H9 (cell line): ENCODE measurements around the gene DGUOK. TPM values are rescaled to one million over a fixed set of nuclear protein-coding genes. Genes with fewer than 3 reads are reported as not detected.

ENCODE experiments used
- DNase-seq: peaks from one replicate; pipeline ENCODE4 v3.0.0-alpha.2; 2017
- H2AFZ ChIP-seq: one replicate; pipeline ENCODE4 v1.6.1; 2013; ENCODE audit warnings: mild to moderate bottlenecking, low read length, control low read depth, moderate library complexity
- H2AK5ac ChIP-seq: 2 replicates; pipeline ENCODE4 v1.6.1; 2013; ENCODE audit warnings: low read length, control low read depth, mixed read lengths; ENCODE audit not compliant: insufficient read length
- H2BK120ac ChIP-seq: one replicate; pipeline ENCODE4 v1.6.1; 2013; ENCODE audit warnings: low read depth, mild to moderate bottlenecking, low read length, control low read depth, inconsistent platforms; ENCODE audit not compliant: poor library complexity, severe bottlenecking
- H2BK12ac ChIP-seq: 2 replicates; pipeline ENCODE4 v1.6.1; 2013; ENCODE audit warnings: low read length, control low read depth, mixed read lengths, low read depth; ENCODE audit not compliant: insufficient read length
- H2BK15ac ChIP-seq: 2 replicates; pipeline ENCODE4 v1.6.1; 2013; ENCODE audit warnings: low read depth, low read length, control low read depth
- H2BK20ac ChIP-seq: one replicate; pipeline ENCODE4 v1.6.1; 2013; ENCODE audit warnings: low read depth, mild to moderate bottlenecking, low read length, control low read depth, inconsistent platforms; ENCODE audit not compliant: poor library complexity, severe bottlenecking
- H2BK5ac ChIP-seq: 2 replicates; pipeline ENCODE4 v1.6.1; 2013; ENCODE audit warnings: low read length, control low read depth, mixed read lengths; ENCODE audit not compliant: insufficient read length
- H3K14ac ChIP-seq: 2 replicates; pipeline ENCODE4 v1.6.1; 2013; ENCODE audit warnings: low read length, control low read depth; ENCODE audit not compliant: insufficient read depth
- H3K18ac ChIP-seq: 2 replicates; pipeline ENCODE4 v1.6.1; 2013; ENCODE audit warnings: low read depth, mild to moderate bottlenecking, mixed read lengths, low read length, control low read depth; ENCODE audit not compliant: insufficient read length
- H3K23ac ChIP-seq: 2 replicates; pipeline ENCODE4 v1.6.1; 2013; ENCODE audit warnings: low read length, control low read depth, mixed read lengths, low read depth; ENCODE audit not compliant: insufficient read length
- H3K23me2 ChIP-seq: 2 replicates; pipeline ENCODE4 v1.6.1; 2013; ENCODE audit warnings: low read depth, mild to moderate bottlenecking, mixed read lengths, low read length, control low read depth; ENCODE audit not compliant: insufficient read length, poor library complexity, severe bottlenecking
- H3K27ac ChIP-seq: 2 replicates; pipeline ENCODE4 v1.5.1; 2013; ENCODE audit warnings: low read length, control low read depth, mixed read lengths, low read depth; ENCODE audit not compliant: insufficient read length
- H3K27me3 ChIP-seq: 2 replicates; pipeline ENCODE4 v1.6.1; 2013; ENCODE audit warnings: low read length, control low read depth, inconsistent platforms; ENCODE audit not compliant: insufficient read depth
- H3K4ac ChIP-seq: 2 replicates; pipeline ENCODE4 v1.6.1; 2013; ENCODE audit warnings: low read depth, mild to moderate bottlenecking, control low read depth, inconsistent platforms, low read length, moderate library complexity
- H3K4me1 ChIP-seq: 2 replicates; pipeline ENCODE4 v1.6.1; 2013; ENCODE audit warnings: low read length, control low read depth, inconsistent platforms; ENCODE audit not compliant: insufficient read depth
- H3K4me2 ChIP-seq: 2 replicates; pipeline ENCODE4 v1.6.1; 2013; ENCODE audit warnings: low read length, control low read depth, mixed read lengths; ENCODE audit not compliant: insufficient read length, insufficient read depth
- H3K56ac ChIP-seq: 2 replicates; pipeline ENCODE4 v1.6.1; 2013; ENCODE audit warnings: low read depth, mild to moderate bottlenecking, mixed read lengths, low read length, control low read depth; ENCODE audit not compliant: insufficient read length
- H3K79me1 ChIP-seq: 2 replicates; pipeline ENCODE4 v1.6.1; 2013; ENCODE audit warnings: low read depth, mild to moderate bottlenecking, moderate library complexity, low read length, control low read depth, inconsistent platforms; ENCODE audit not compliant: insufficient read depth, poor library complexity, severe bottlenecking
- H3K79me2 ChIP-seq: 2 replicates; pipeline ENCODE4 v1.6.1; 2013; ENCODE audit warnings: low read length, control low read depth, inconsistent platforms; ENCODE audit not compliant: insufficient read depth
- H3K9ac ChIP-seq: 2 replicates; pipeline ENCODE4 v1.6.1; 2013; ENCODE audit warnings: low read length, control low read depth, mixed read lengths; ENCODE audit not compliant: insufficient read length; ENCODE audit errors: extremely low read depth
- H3K9me3 ChIP-seq: one replicate; pipeline ENCODE4 v1.6.1; 2013; ENCODE audit warnings: low read depth, low read length, inconsistent platforms; ENCODE audit not compliant: control insufficient read depth
- H3T11ph ChIP-seq: one replicate; pipeline ENCODE4 v1.6.1; 2013; ENCODE audit warnings: mild to moderate bottlenecking, low read length, control low read depth, inconsistent platforms
- H4K20me1 ChIP-seq: one replicate; pipeline ENCODE4 v1.6.1; 2013; ENCODE audit not compliant: control insufficient read depth, insufficient read length, insufficient read depth
- H4K5ac ChIP-seq: 2 replicates; pipeline ENCODE4 v1.6.1; 2013; ENCODE audit warnings: low read depth, mild to moderate bottlenecking, mixed read lengths, low read length, control low read depth; ENCODE audit not compliant: insufficient read length
- H4K8ac ChIP-seq: replicated peaks from 2 replicates; pipeline ENCODE4 v1.6.1; 2013; ENCODE audit warnings: low read length, control low read depth, mixed read lengths, low read depth; ENCODE audit not compliant: insufficient read length
- H4K91ac ChIP-seq: 2 replicates; pipeline ENCODE4 v1.6.1; 2013; ENCODE audit warnings: low read depth, mild to moderate bottlenecking, moderate library complexity, mixed read lengths, low read length, control low read depth; ENCODE audit not compliant: insufficient read length
- H3K27ac Mint-ChIP-seq, 3 experiments: 2 replicates in 2 of 3; 3 replicates in 1 of 3; pipeline ENCODE4 v1.8.0; 2020 to 2021; ENCODE audit warnings: mixed read lengths in 3 of 3, mild to moderate bottlenecking in 1 of 3, moderate library complexity in 1 of 3
- H3K27me3 Mint-ChIP-seq: 2 replicates; pipeline ENCODE4 v1.8.0; 2021; ENCODE audit warnings: low read depth, mild to moderate bottlenecking, moderate library complexity, mixed read lengths
- H3K36me3 Mint-ChIP-seq, 3 experiments: 2 replicates in 2 of 3; 3 replicates in 1 of 3; pipeline ENCODE4 v1.8.0; 2020 to 2021; ENCODE audit warnings: low read depth in 3 of 3, mixed read lengths in 3 of 3; ENCODE audit not compliant: insufficient read depth in 1 of 3
- H3K4me1 Mint-ChIP-seq, 2 experiments: 2 replicates each; pipeline ENCODE4 v1.8.0; 2020; ENCODE audit warnings: mixed read lengths in 2 of 2
- H3K4me3 Mint-ChIP-seq, 2 experiments: 2 replicates in 1 of 2; 3 replicates in 1 of 2; pipeline ENCODE4 v1.8.0; 2020 to 2021; ENCODE audit warnings: mild to moderate bottlenecking in 2 of 2, mixed read lengths in 2 of 2, moderate library complexity in 1 of 2
- H3K9me3 Mint-ChIP-seq, 2 experiments: 2 replicates in 1 of 2; 3 replicates in 1 of 2; pipeline ENCODE4 v1.8.0; 2020; ENCODE audit warnings: mild to moderate bottlenecking in 2 of 2, mixed read lengths in 2 of 2, moderate library complexity in 1 of 2
- CTCF ChIP-seq: fragments of 200-600 bp; sonication (generic); conservative IDR thresholded peaks from 3 replicates; pipeline ENCODE4 v1.8.0; 2021; ENCODE audit warnings: antibody characterized with exemption, mild to moderate bottlenecking
- WGBS: extraction: QIAGEN DNeasy Blood & Tissue Kit; methylation state at CpG from one replicate; pipeline ENCODE4 v1.1.7; 2013; ENCODE audit warnings: missing lambda C conversion rate, low lambda C conversion rate, mixed read lengths; ENCODE audit not compliant: insufficient read length; ENCODE audit errors: extremely low coverage; 5-methylcytosine and 5-hydroxymethylcytosine counted together
- total RNA-seq: library from RNA; stranded (reverse); gene quantifications from 2 replicates; pipeline ENCODE4 v1.2.1, GENCODE V29; 2021

DGUOK gene
- total RNA-seq, 1 experiment from 2014 or later: 98.5 TPM

- H4K8ac ChIP-seq: no peak overlapping the region
- DNase-seq: peak; percentile 36
- H3K9ac ChIP-seq: no peak overlapping the region
- H3K14ac ChIP-seq: no peak overlapping the region
- no peaks in the 10 kb centered on the region for H3K9me3 Mint-ChIP-seq
- no peak overlapping the region for H3K4me2 ChIP-seq
- H4K20me1 ChIP-seq: no peaks in the 10 kb centered on the region
- no CpG with 5 or more reads among the region's 13 CpGs for WGBS
- no peak overlapping the region for H3K27ac ChIP-seq
- no peak overlapping the region for H3K56ac ChIP-seq
- H3K4me1 Mint-ChIP-seq: peaks cover 28 to 30% of the 10 kb centered on the region in 2 experiments
- H3K4me1 ChIP-seq: no peaks in the 10 kb centered on the region
- H3K18ac ChIP-seq: peak overlapping the region; percentile 51
- peaks cover 15% of the 10 kb centered on the region for H3K79me1 ChIP-seq
- H3K27ac Mint-ChIP-seq: peak overlapping the region; percentile 38 to 68 (median 49); a peak in 2 of 7 replicates
- no peak overlapping the region for H4K91ac ChIP-seq
- peaks cover 8% of the 10 kb centered on the region for H3K27me3 Mint-ChIP-seq
- no peak overlapping the region for H2AFZ ChIP-seq
- H2BK20ac ChIP-seq: no peak overlapping the region
- H3K27me3 ChIP-seq: no peaks in the 10 kb centered on the region
- no peak overlapping the region for H4K5ac ChIP-seq
- H3K9me3 ChIP-seq: no peaks in the 10 kb centered on the region
- H3K4me3 Mint-ChIP-seq: peak overlapping the region; percentile 71 to 93
- H2BK12ac ChIP-seq: no peak overlapping the region
- no peak overlapping the region for H3K4ac ChIP-seq
- no peak overlapping the region for H3K23ac ChIP-seq
- no peak overlapping the region for H3T11ph ChIP-seq
- no peak overlapping the region for H2BK120ac ChIP-seq
- H3K79me2 ChIP-seq: peaks cover 26% of the 10 kb centered on the region; the same call in 1 of the 2 replicates
- peaks cover 5% of the 10 kb centered on the region for H3K23me2 ChIP-seq
- TF ChIP-seq CTCF: no peak
- no peak overlapping the region for H2AK5ac ChIP-seq
- no peak overlapping the region for H2BK15ac ChIP-seq
- H3K36me3 Mint-ChIP-seq: peaks cover 0 to 8% (median 2%) of the 10 kb centered on the region in 3 experiments; a peak in 4 of 7 replicates
- no peak overlapping the region for H2BK5ac ChIP-seq
Measured at GRCh38 chr2:73925853-73926492, 707 bp upstream of the DGUOK start.
